ENCODE measurements around the gene GSTA2.
"Not testable (repeated sequence)": the region's sequence is repeated elsewhere in the genome, so short reads cannot be mapped to it uniquely, and the experiment has no call there.

Gene GSTA2

DNA sequence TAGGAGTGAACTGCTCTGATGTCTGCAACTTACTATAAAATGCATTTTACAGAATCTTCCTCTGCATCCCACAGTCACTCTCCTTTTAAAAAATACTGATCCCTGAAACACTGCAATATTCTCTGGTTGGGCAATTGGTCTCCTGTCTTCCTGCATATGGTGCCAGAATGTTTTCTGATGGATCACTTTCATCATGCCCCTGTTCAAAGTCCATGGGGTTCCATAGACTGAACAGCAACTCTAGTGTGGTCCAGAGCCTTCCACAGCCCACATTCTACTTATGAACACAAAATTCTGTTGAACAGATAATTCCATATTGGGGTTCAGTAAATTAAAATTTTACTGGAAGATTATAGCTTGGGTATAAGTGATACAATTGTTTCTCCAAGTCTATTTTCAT lies 11.0 kb downstream of the GSTA2 start:
- no peak for DNase-seq
- Histone ChIP-seq H3K4me1 (ENCODE audit: low read length) (no peaks in the 10 kb centered on the region), H3K4me3 (ENCODE audit: low read length) (no peak overlapping the region), H3K4me2 (ENCODE audit: low read depth, low read length) (no peak overlapping the region), H3K79me2 (ENCODE audit: low read length) (no peaks in the 10 kb centered on the region), H3K27me3 (replicated peaks; ENCODE audit: insufficient read depth, low read length) (no peaks in the 10 kb centered on the region), H3F3A (ENCODE audit: insufficient read depth, low read length) (no peaks in the 10 kb centered on the region), H3K9ac (ENCODE audit: low read length) (no peak overlapping the region), H3K9me2 (replicated peaks; ENCODE audit: insufficient read depth, low read length) (no peaks in the 10 kb centered on the region), H2AFZ (ENCODE audit: low read length) (no peak overlapping the region), H4K20me1 (ENCODE audit: insufficient read depth, low read length) (no peaks in the 10 kb centered on the region), H3K27ac (ENCODE audit: low read length) (no peak overlapping the region), H3K9me3 (replicated peaks; ENCODE audit: insufficient read depth, low read length) (no peaks in the 10 kb centered on the region), H3K36me3 (replicated peaks; ENCODE audit: insufficient read depth, low read length) (no peaks in the 10 kb centered on the region)
- no peak for TF ChIP-seq CTCF (IDR thresholded peaks at IDR 0.05; ENCODE audit: low read length)
- no peak for TF ChIP-seq EZH2 (optimal IDR thresholded peaks at IDR 0.05; ENCODE audit: low read depth, low read length)
- TF ChIP-seq EZH2phosphoT487 (IDR thresholded peaks at IDR 0.05; ENCODE audit: low read length): no peak

DNA sequence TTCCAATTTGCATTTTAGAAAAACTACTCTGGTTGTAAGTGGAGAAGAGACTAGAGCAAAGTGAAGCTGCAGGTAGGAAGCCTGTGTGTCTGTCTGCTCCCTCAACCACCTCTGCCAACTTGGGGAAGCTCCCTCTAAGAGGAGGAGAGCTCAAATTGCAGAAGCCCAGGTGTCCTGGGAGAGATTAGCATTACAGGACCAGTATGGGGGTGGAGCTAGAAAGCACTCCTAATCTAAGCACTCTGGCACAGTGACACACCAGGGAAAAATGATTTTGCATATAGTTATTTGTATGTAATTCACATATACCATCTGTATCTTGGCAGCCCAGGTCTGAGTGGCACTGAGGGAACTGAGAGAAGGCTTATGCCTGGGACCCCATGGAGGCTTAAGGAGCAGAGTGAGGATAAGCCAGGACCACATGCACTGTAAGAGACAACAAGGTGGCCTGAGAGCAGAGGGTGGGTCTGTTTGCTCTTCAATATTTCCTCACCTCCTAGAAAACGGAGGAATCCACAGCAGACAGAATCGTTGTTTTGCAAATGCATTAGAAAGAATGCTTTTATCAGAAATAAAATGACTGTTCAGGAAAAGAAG lies 13.6 kb downstream of the GSTA2 start:
- Histone ChIP-seq H2AFZ (ENCODE audit: low read length) (no peak overlapping the region), H3K4me3 (ENCODE audit: low read length) (no peak overlapping the region), H3K9ac (ENCODE audit: low read length) (no peak overlapping the region), H4K20me1 (ENCODE audit: insufficient read depth, low read length) (no peaks in the 10 kb centered on the region), H3K9me2 (replicated peaks; ENCODE audit: insufficient read depth, low read length) (no peaks in the 10 kb centered on the region), H3K36me3 (replicated peaks; ENCODE audit: insufficient read depth, low read length) (no peaks in the 10 kb centered on the region), H3K4me1 (ENCODE audit: low read length) (no peaks in the 10 kb centered on the region), H3K27ac (ENCODE audit: low read length) (no peak overlapping the region), H3K9me3 (replicated peaks; ENCODE audit: insufficient read depth, low read length) (no peaks in the 10 kb centered on the region), H3K79me2 (ENCODE audit: low read length) (no peaks in the 10 kb centered on the region), H3K4me2 (ENCODE audit: low read depth, low read length) (no peak overlapping the region), H3K27me3 (replicated peaks; ENCODE audit: insufficient read depth, low read length) (no peaks in the 10 kb centered on the region), H3F3A (ENCODE audit: insufficient read depth, low read length) (no peaks in the 10 kb centered on the region)
- no peak for TF ChIP-seq CTCF (IDR thresholded peaks at IDR 0.05; ENCODE audit: low read length)
- no peak for TF ChIP-seq EZH2phosphoT487 (IDR thresholded peaks at IDR 0.05; ENCODE audit: low read length)
- no peak for TF ChIP-seq EZH2 (optimal IDR thresholded peaks at IDR 0.05; ENCODE audit: low read depth, low read length)
- no peak for DNase-seq

DNA sequence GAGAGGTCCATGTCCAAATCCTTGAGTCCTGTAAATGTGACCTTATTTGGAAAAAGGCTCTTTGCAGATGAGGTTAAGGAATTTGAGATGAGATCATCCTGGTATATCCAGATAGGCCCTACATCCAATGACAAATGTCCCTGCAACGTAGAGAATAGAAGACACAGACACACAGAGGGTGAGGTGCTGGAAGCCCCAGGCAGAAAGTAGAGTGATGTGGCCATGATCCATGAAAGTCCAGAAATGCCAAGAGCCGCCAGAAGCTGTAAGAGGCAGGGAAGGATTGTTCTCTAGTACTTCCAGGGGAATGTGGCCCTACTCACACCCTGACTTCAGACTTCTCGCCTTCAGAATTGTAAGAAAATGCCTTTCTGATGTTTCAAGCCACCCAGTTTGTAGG lies 16.0 kb downstream of the GSTA2 start:
- not testable (repeated sequence) for H3K27ac ChIP-seq (ENCODE audit: low read length); H3K27me3 ChIP-seq (replicated peaks; ENCODE audit: insufficient read depth, low read length); H3K4me1 ChIP-seq (ENCODE audit: low read length); H4K20me1 ChIP-seq (ENCODE audit: insufficient read depth, low read length); H2AFZ ChIP-seq (ENCODE audit: low read length); H3K9me2 ChIP-seq (replicated peaks; ENCODE audit: insufficient read depth, low read length); H3F3A ChIP-seq (ENCODE audit: insufficient read depth, low read length); H3K4me2 ChIP-seq (ENCODE audit: low read depth, low read length); H3K9me3 ChIP-seq (replicated peaks; ENCODE audit: insufficient read depth, low read length); H3K9ac ChIP-seq (ENCODE audit: low read length); H3K4me3 ChIP-seq (ENCODE audit: low read length); H3K79me2 ChIP-seq (ENCODE audit: low read length); DNase-seq; H3K36me3 ChIP-seq (replicated peaks; ENCODE audit: insufficient read depth, low read length)

GRCh38 chr6:52746213-52746612 lies 17.1 kb downstream of the GSTA2 start:
- Histone ChIP-seq H3K4me2 (ENCODE audit: low read depth, low read length) (no peak overlapping the region), H3K4me1 (ENCODE audit: low read length) (no peaks in the 10 kb centered on the region), H3F3A (ENCODE audit: insufficient read depth, low read length) (no peaks in the 10 kb centered on the region), H3K36me3 (replicated peaks; ENCODE audit: insufficient read depth, low read length) (no peaks in the 10 kb centered on the region), H3K27ac (ENCODE audit: low read length) (no peak overlapping the region), H3K9ac (ENCODE audit: low read length) (no peak overlapping the region), H3K9me2 (replicated peaks; ENCODE audit: insufficient read depth, low read length) (no peaks in the 10 kb centered on the region), H3K9me3 (replicated peaks; ENCODE audit: insufficient read depth, low read length) (no peaks in the 10 kb centered on the region), H3K79me2 (ENCODE audit: low read length) (no peaks in the 10 kb centered on the region), H3K27me3 (replicated peaks; ENCODE audit: insufficient read depth, low read length) (no peaks in the 10 kb centered on the region), H3K4me3 (ENCODE audit: low read length) (no peak overlapping the region), H4K20me1 (ENCODE audit: insufficient read depth, low read length) (no peaks in the 10 kb centered on the region), H2AFZ (ENCODE audit: low read length) (no peak overlapping the region)
- no peak for TF ChIP-seq EZH2phosphoT487 (IDR thresholded peaks at IDR 0.05; ENCODE audit: low read length)
- no peak for DNase-seq

Data from MM.1S (cell line).